NCI-H345 (cell line): ENCODE data around the gene LTBP3.

Experiments used
- DNase-seq: peaks from one replicate; lab custom pipeline; 2025; lab: John Stamatoyannopoulos, UW

LTBP3 gene

DNA sequence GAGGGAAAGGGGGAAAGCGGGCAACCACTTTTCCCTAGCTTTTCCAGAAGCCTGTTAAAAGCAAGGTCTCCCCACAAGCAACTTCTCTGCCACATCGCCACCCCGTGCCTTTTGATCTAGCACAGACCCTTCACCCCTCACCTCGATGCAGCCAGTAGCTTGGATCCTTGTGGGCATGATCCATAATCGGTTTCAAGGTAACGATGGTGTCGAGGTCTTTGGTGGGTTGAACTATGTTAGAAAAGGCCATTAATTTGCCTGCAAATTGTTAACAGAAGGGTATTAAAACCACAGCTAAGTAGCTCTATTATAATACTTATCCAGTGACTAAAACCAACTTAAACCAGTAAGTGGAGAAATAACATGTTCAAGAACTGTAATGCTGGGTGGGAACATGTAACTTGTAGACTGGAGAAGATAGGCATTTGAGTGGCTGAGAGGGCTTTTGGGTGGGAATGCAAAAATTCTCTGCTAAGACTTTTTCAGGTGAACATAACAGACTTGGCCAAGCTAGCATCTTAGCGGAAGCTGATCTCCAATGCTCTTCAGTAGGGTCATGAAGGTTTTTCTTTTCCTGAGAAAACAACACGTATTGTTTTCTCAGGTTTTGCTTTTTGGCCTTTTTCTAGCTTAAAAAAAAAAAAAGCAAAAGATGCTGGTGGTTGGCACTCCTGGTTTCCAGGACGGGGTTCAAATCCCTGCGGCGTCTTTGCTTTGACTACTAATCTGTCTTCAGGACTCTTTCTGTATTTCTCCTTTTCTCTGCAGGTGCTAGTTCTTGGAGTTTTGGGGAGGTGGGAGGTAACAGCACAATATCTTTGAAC is 52.5 kb downstream of the LTBP3 start:
- no peak for DNase-seq

- DNase-seq: no peak
Measured at GRCh38 chr11:65504674-65505465, 53.3 kb downstream of the LTBP3 start.

GRCh38 chr11:65503949-65504673 is 54.0 kb downstream of the LTBP3 start:
- no peak for DNase-seq

- DNase-seq: no peak
Measured at GRCh38 chr11:65503368-65503948, 54.7 kb downstream of the LTBP3 start.

GRCh38 chr11:65502555-65503367 is 55.4 kb downstream of the LTBP3 start:
- no peak for DNase-seq

GRCh38 chr11:65502274-65502554 is 55.9 kb downstream of the LTBP3 start:
- no peak for DNase-seq

DNA sequence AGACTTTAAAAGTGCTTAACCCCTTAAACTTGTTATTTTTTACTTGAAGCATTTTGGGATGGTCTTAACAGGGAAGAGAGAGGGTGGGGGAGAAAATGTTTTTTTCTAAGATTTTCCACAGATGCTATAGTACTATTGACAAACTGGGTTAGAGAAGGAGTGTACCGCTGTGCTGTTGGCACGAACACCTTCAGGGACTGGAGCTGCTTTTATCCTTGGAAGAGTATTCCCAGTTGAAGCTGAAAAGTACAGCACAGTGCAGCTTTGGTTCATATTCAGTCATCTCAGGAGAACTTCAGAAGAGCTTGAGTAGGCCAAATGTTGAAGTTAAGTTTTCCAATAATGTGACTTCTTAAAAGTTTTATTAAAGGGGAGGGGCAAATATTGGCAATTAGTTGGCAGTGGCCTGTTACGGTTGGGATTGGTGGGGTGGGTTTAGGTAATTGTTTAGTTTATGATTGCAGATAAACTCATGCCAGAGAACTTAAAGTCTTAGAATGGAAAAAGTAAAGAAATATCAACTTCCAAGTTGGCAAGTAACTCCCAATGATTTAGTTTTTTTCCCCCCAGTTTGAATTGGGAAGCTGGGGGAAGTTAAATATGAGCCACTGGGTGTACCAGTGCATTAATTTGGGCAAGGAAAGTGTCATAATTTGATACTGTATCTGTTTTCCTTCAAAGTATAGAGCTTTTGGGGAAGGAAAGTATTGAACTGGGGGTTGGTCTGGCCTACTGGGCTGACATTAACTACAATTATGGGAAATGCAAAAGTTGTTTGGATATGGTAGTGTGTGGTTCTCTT is 56.5 kb downstream of the LTBP3 start:
- no peak for DNase-seq

- no peak for DNase-seq
Measured at GRCh38 chr11:65501186-65501471, 57.0 kb downstream of the LTBP3 start.

DNA sequence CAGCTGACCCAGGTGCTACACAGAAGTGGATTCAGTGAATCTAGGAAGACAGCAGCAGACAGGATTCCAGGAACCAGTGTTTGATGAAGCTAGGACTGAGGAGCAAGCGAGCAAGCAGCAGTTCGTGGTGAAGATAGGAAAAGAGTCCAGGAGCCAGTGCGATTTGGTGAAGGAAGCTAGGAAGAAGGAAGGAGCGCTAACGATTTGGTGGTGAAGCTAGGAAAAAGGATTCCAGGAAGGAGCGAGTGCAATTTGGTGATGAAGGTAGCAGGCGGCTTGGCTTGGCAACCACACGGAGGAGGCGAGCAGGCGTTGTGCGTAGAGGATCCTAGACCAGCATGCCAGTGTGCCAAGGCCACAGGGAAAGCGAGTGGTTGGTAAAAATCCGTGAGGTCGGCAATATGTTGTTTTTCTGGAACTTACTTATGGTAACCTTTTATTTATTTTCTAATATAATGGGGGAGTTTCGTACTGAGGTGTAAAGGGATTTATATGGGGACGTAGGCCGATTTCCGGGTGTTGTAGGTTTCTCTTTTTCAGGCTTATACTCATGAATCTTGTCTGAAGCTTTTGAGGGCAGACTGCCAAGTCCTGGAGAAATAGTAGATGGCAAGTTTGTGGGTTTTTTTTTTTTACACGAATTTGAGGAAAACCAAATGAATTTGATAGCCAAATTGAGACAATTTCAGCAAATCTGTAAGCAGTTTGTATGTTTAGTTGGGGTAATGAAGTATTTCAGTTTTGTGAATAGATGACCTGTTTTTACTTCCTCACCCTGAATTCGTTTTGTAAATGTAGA is 57.6 kb downstream of the LTBP3 start:
- no peak for DNase-seq

DNA sequence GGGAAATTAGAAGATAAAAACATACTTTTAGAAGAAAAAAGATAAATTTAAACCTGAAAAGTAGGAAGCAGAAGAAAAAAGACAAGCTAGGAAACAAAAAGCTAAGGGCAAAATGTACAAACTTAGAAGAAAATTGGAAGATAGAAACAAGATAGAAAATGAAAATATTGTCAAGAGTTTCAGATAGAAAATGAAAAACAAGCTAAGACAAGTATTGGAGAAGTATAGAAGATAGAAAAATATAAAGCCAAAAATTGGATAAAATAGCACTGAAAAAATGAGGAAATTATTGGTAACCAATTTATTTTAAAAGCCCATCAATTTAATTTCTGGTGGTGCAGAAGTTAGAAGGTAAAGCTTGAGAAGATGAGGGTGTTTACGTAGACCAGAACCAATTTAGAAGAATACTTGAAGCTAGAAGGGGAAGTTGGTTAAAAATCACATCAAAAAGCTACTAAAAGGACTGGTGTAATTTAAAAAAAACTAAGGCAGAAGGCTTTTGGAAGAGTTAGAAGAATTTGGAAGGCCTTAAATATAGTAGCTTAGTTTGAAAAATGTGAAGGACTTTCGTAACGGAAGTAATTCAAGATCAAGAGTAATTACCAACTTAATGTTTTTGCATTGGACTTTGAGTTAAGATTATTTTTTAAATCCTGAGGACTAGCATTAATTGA is 58.3 kb downstream of the LTBP3 start:
- DNase-seq: no peak

GRCh38 chr11:65498977-65499712 is 59.0 kb downstream of the LTBP3 start, which contains the start of gene MALAT1:
Gene MALAT1, plus strand, starts transcription at chr11:65499045.
- DNase-seq: peak; percentile 96

DNA sequence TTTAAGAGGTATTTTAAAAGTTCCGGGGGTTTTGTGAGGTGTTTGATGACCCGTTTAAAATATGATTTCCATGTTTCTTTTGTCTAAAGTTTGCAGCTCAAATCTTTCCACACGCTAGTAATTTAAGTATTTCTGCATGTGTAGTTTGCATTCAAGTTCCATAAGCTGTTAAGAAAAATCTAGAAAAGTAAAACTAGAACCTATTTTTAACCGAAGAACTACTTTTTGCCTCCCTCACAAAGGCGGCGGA is 59.5 kb downstream of the LTBP3 start:
- no peak for DNase-seq

DNA sequence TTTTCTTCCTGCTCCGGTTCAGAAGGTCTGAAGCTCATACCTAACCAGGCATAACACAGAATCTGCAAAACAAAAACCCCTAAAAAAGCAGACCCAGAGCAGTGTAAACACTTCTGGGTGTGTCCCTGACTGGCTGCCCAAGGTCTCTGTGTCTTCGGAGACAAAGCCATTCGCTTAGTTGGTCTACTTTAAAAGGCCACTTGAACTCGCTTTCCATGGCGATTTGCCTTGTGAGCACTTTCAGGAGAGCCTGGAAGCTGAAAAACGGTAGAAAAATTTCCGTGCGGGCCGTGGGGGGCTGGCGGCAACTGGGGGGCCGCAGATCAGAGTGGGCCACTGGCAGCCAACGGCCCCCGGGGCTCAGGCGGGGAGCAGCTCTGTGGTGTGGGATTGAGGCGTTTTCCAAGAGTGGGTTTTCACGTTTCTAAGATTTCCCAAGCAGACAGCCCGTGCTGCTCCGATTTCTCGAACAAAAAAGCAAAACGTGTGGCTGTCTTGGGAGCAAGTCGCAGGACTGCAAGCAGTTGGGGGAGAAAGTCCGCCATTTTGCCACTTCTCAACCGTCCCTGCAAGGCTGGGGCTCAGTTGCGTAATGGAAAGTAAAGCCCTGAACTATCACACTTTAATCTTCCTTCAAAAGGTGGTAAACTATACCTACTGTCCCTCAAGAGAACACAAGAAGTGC is 60.0 kb downstream of the LTBP3 start:
- DNase-seq: peak; percentile 69

GRCh38 chr11:65497141-65498041 is 60.8 kb downstream of the LTBP3 start:
- peak; percentile 99 for DNase-seq

GRCh38 chr11:65496304-65497140 is 61.6 kb downstream of the LTBP3 start:
- DNase-seq: no peak

DNA sequence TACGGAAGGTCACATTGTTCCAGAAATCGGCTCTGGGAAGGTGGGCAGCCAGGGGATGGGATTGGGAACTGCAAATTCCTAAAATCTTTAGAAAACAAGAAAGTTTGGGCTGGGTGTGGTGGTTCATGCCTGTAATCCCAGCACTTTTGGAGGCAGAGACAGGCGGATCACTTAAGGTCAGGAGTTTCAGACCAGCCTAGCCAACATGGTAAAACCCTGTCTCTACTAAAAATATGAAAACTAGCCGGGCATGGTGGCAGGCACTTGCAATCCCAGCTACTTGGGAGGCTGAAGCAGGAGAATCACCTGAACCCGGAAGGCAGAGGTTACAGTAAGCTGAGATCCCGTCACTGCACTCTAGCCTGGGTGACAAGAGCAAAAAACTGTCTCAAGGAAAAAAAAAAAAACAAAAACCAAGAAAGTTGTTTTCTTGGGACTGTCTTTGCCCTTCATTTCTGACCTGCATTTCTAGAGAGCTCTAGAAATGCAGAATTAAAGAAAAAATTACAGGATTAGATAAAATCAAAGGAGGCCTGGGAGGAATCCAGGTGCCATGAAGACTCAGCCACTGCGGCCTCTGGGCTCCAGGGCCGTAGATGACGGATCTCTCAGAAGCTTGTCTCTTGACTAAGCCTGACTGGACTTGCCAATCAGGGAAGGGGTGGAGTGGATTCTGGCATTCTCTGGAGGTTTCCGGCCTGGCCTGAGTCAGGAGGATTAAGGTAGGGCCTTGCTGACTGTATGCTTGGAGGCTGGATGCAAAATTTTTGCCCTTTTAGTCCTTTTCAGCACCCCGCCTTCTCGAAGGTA is 64.6 kb downstream of the LTBP3 start:
- DNase-seq: no peak
